Ovary (tissue), 3 donors: ENCODE data around the gene HLX.

ENCODE experiments used
- CTCF ChIP-seq, 3 donors: fragments of 450-650 bp in 2 of 3; fragments of 200-600 bp in 1 of 3; IDR thresholded peaks; one replicate each; pipeline versions ENCODE4 v1.5.1 to v1.8.0; 2016 to 2022; ENCODE audit warnings: antibody characterized with exemption in 3 of 3, mild to moderate bottlenecking in 1 of 3
- EP300 ChIP-seq: sonication (generic); formaldehyde crosslinking; IDR thresholded peaks from one replicate; pipeline ENCODE4 v1.6.1; 2017; ENCODE audit warnings: antibody characterized with exemption
- donor health status: DM: no; HTN: no; CAD: no.

DNA sequence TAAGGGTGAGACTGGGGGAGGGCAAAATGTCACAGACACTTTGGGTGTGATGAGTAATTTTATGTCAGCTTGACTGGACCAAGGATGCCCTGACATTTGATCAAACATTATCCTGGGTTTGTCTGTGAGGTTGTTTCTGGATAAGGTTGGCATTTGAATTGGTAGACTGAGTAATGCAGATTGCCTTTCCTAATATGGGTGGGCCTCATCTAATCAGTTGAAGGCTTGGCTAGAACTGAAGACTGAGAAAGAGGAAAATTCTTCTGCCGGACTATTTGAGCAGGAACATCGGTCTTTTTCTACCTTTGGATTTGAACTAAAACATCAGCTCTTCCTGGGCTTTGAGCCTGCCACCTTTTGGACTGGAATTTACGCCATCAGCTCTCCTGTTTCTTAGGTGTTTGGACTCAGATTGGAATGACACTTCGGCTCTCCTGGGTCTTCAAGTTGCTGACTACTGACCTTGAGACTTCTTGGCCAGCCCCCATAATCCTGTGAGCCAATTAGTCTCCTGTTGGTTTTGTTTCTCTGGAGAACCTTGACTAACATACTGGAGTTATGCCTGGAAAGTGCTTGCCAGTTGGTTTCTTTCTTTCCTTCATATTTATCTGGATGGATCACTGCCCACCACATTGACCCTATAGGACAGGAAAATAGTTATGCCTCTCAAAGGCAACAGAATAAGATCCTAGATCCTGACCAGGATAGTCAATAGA, 44.9 kb upstream of the HLX start:
- TF ChIP-seq CTCF (IDR thresholded peaks at IDR 0.05) = no peak
- TF ChIP-seq EP300 = no peak
